Calu3 (cell line): ENCODE data around the gene OGFOD1. TPM values are rescaled to one million over a fixed set of nuclear protein-coding genes. Genes with fewer than 3 reads are reported as not detected.

Experiments used
- BruUV-seq: library from RNA; stranded (reverse); fragments of 400-500 nt; replicated peaks from 2 replicates; lab custom pipeline; 2021; lab: Mats Ljungman, UMichigan
- CTCF ChIA-PET: fragments of 300-600 bp; sonication (Branson Sonifier 250); formaldehyde crosslinking; loops from one replicate; lab custom pipeline; 2022; ENCODE audit warnings: antibody characterized with exemption; lab: Charles Lee
- DNase-seq: peaks from one replicate; pipeline ENCODE4 v3.0.0; 2022
- H3K27ac Mint-ChIP-seq: one replicate; pipeline ENCODE4 v1.8.0; 2022; ENCODE audit warnings: mixed read lengths; ENCODE audit not compliant: unreplicated experiment
- H3K27me3 Mint-ChIP-seq: one replicate; pipeline ENCODE4 v1.8.0; 2022; ENCODE audit warnings: mixed read lengths; ENCODE audit not compliant: unreplicated experiment
- H3K36me3 Mint-ChIP-seq: one replicate; pipeline ENCODE4 v1.8.0; 2022; ENCODE audit warnings: mild to moderate bottlenecking, moderate library complexity, mixed read lengths; ENCODE audit not compliant: insufficient read depth, unreplicated experiment
- H3K4me1 Mint-ChIP-seq: one replicate; pipeline ENCODE4 v1.8.0; 2022; ENCODE audit warnings: mild to moderate bottlenecking, low read depth, mixed read lengths; ENCODE audit not compliant: unreplicated experiment
- H3K4me3 Mint-ChIP-seq: one replicate; pipeline ENCODE4 v1.8.0; 2022; ENCODE audit warnings: mild to moderate bottlenecking, low read depth, moderate library complexity, mixed read lengths; ENCODE audit not compliant: unreplicated experiment
- H3K9me3 Mint-ChIP-seq: one replicate; pipeline ENCODE4 v1.8.0; 2022; ENCODE audit warnings: low read depth, mixed read lengths; ENCODE audit not compliant: unreplicated experiment
- CTCF ChIP-seq: fragments of 200-600 bp; IDR thresholded peaks from one replicate; pipeline ENCODE4 v1.8.0; 2022; ENCODE audit warnings: antibody characterized with exemption; ENCODE audit not compliant: unreplicated experiment
- intact Hi-C: fragments of 100-400 bp; cut with micrococcal nuclease; formaldehyde crosslinking; loops from one replicate; pipeline ENCODE4 v1.10.0; 2022; ENCODE audit not compliant: unreplicated experiment
- total RNA-seq: library from RNA; stranded (reverse); gene quantifications from 2 replicates; pipeline ENCODE4 v1.2.3, GENCODE V29; 2022

OGFOD1 gene
- total RNA-seq, 1 experiment from 2014 or later, result 60.6 TPM

GRCh38 chr16:56515665-56516064 is 64.3 kb downstream of the OGFOD1 start:
- no peak for TF ChIP-seq CTCF
- Mint-ChIP-seq H3K36me3 (peaks cover 15% of the 10 kb centered on the region), H3K9me3 (no peaks in the 10 kb centered on the region), H3K4me1 (peaks cover 14% of the 10 kb centered on the region), H3K27me3 (no peaks in the 10 kb centered on the region), H3K27ac (no peak overlapping the region), H3K4me3 (no peak overlapping the region)
- DNase-seq, result no peak
- BruUV-seq, result no TSS peak
- CTCF ChIA-PET, result no interaction called here
- intact Hi-C loops, result loop anchor here (10.0 kb wide), 1 partner anchor 269 kb away; no protein-coding TSS in a partner anchor

DNA sequence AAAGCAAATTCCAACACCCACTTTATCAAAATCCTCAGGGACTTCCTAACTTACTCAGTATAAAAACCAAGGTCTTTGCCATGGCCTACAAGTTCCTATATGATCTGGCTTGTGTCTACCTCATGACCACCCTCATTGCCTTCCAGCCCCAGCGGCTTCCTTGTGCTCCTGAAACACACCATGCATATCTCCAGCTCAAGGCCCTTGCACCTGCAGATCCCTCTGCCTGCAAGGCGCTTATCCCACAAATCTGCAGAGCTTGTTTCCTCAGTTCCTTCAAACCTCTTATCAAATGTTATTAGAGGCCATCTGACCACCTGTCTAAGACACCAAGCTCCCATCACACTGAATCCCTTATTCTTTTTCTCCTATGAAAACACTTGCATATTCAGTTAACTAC is 65.9 kb downstream of the OGFOD1 start:
- no peak for TF ChIP-seq CTCF
- H3K27ac Mint-ChIP-seq, result no peak overlapping the region
- CTCF ChIA-PET, result interaction anchor here (1.1 kb wide), 1 partner anchor 59 kb away, joined by 3 read pairs; no protein-coding TSS in a partner anchor
- no peaks in the 10 kb centered on the region for H3K9me3 Mint-ChIP-seq
- peaks cover 3% of the 10 kb centered on the region for H3K27me3 Mint-ChIP-seq
- BruUV-seq, result no TSS peak
- no peak for DNase-seq
- peaks cover 17% of the 10 kb centered on the region for H3K4me1 Mint-ChIP-seq
- H3K36me3 Mint-ChIP-seq, result peaks cover 15% of the 10 kb centered on the region
- no peak overlapping the region for H3K4me3 Mint-ChIP-seq
- intact Hi-C loops, result loop anchor here (10.0 kb wide), 1 partner anchor 268 kb away; no protein-coding TSS in a partner anchor

- H3K27ac Mint-ChIP-seq, result no peak overlapping the region
- H3K4me1 Mint-ChIP-seq, result peaks cover 17% of the 10 kb centered on the region
- TF ChIP-seq CTCF, result no peak
- H3K4me3 Mint-ChIP-seq, result no peak overlapping the region
- CTCF ChIA-PET, result interaction anchor here (1.1 kb wide), 1 partner anchor 58 kb away, joined by 3 read pairs; no protein-coding TSS in a partner anchor
- BruUV-seq, result no TSS peak
- DNase-seq, result no peak
- intact Hi-C loops, result loop anchor here (10.0 kb wide), 1 partner anchor 266 kb away; no protein-coding TSS in a partner anchor
- H3K36me3 Mint-ChIP-seq, result peaks cover 15% of the 10 kb centered on the region
- H3K9me3 Mint-ChIP-seq, result no peaks in the 10 kb centered on the region
- H3K27me3 Mint-ChIP-seq, result peaks cover 15% of the 10 kb centered on the region
Measured at GRCh38 chr16:56518425-56518824, 67.1 kb downstream of the OGFOD1 start.

GRCh38 chr16:56519459-56520250 is 68.3 kb downstream of the OGFOD1 start, which contains the start of gene BBS2:
BBS2 (minus strand) TSS chr16:56520024; CDS start chr16:56519862, 162 bp downstream.
- intact Hi-C loops, result loop anchor here (10.0 kb wide), 1 partner anchor 265 kb away; no protein-coding TSS in a partner anchor
- no TSS peak for BruUV-seq

More at GRCh38 chr16:56519459-56520250, 68.3 kb downstream of the OGFOD1 start, which contains the start of gene BBS2:
- peak; percentile 95 for DNase-seq
- peak; percentile 17 for TF ChIP-seq CTCF
- peaks cover 15% of the 10 kb centered on the region for H3K36me3 Mint-ChIP-seq
- peak within 1 kb of the TSS; percentile 81 for H3K4me3 Mint-ChIP-seq
- peaks cover 17% of the 10 kb centered on the region for H3K27me3 Mint-ChIP-seq
- H3K27ac Mint-ChIP-seq, result peak within 1 kb of the TSS; percentile 29
- H3K4me1 Mint-ChIP-seq, result peaks cover 10% of the 10 kb centered on the region
- CTCF ChIA-PET, result interaction anchor here (0.5 to 1.0 kb wide), 4 partner anchors 11 to 735 kb away, joined by 3 to 5 read pairs (median 4); no protein-coding TSS in a partner anchor
- no peaks in the 10 kb centered on the region for H3K9me3 Mint-ChIP-seq
